ENCODE data around the gene FOXE1.

FOXE1 gene
- total RNA-seq = 0 to 1.9 (median 0) reads per million in 17 experiments

GRCh38 chr9:97853056-97853843, at the start of gene FOXE1:
TSS of gene FOXE1 (plus strand) at chr9:97853226. CDS start at chr9:97853915, 689 bp downstream.
- peak in 1 of 4 experiments; percentile 18 for DNase-seq

- DNase-seq = no peak
These were observed 49.0 kb upstream of the FOXE1 start for GRCh38 chr9:97804059-97804365.

GRCh38 chr9:97806721-97807120, 46.3 kb upstream of the FOXE1 start:
- DNase-seq = peak in 1 of 4 experiments; percentile 5

GRCh38 chr9:97807681-97808080, 45.3 kb upstream of the FOXE1 start:
- DNase-seq = no peak

- DNase-seq = peak in 1 of 4 experiments; percentile 14
These were observed 44.6 kb upstream of the FOXE1 start for GRCh38 chr9:97808415-97808814.

GRCh38 chr9:97808972-97809371, 44.1 kb upstream of the FOXE1 start:
- no peak for DNase-seq

GRCh38 chr9:97809666-97810344, 43.2 kb upstream of the FOXE1 start:
- DNase-seq = no peak

GRCh38 chr9:97811533-97812246, 41.3 kb upstream of the FOXE1 start:
- DNase-seq = no peak

- no peak for DNase-seq
These were observed 40.8 kb upstream of the FOXE1 start for GRCh38 chr9:97812247-97812543.

GRCh38 chr9:97813072-97813471, 40.0 kb upstream of the FOXE1 start:
- no peak for DNase-seq

GRCh38 chr9:97819735-97820134, 33.3 kb upstream of the FOXE1 start:
- no peak for DNase-seq

- DNase-seq = no peak
These were observed 32.7 kb upstream of the FOXE1 start for GRCh38 chr9:97820373-97820772.

- DNase-seq = no peak
These were observed 21.9 kb upstream of the FOXE1 start for GRCh38 chr9:97830884-97831829.

GRCh38 chr9:97831843-97832636, 21.0 kb upstream of the FOXE1 start:
- DNase-seq = peak; percentile 40 to 79 (median 60)

GRCh38 chr9:97840521-97840920, 12.5 kb upstream of the FOXE1 start:
- DNase-seq = no peak

GRCh38 chr9:97842960-97843359, 10.1 kb upstream of the FOXE1 start:
- no peak for DNase-seq

GRCh38 chr9:97845130-97845529, 7.9 kb upstream of the FOXE1 start:
- DNase-seq = no peak

- DNase-seq = no peak
These were observed 7.3 kb upstream of the FOXE1 start for GRCh38 chr9:97845763-97846162.

GRCh38 chr9:97846347-97846746, 6.7 kb upstream of the FOXE1 start:
- no peak for DNase-seq

- no peak for DNase-seq
These were observed 5.4 kb upstream of the FOXE1 start for GRCh38 chr9:97847474-97848214.

GRCh38 chr9:97848215-97848479, 4.9 kb upstream of the FOXE1 start:
- DNase-seq = no peak
